ENCODE measurements around the gene C16orf78. TPM values are rescaled to one million over a fixed set of nuclear protein-coding genes. Genes with fewer than 3 reads are reported as not detected.

C16orf78 gene
- total RNA-seq, 2 donors from 2014 or later: not detected

- Mint-ChIP-seq H3K27ac (no peak overlapping the region), H3K36me3 (no peaks in the 10 kb centered on the region), H3K9me3 (no peaks in the 10 kb centered on the region)
- ATAC-seq (no peak), DNase-seq (ENCODE audit: low spot score in 2 of 2) (no peak)
Observed at GRCh38 chr16:49409121-49409520, 35.5 kb downstream of the C16orf78 start.

DNA sequence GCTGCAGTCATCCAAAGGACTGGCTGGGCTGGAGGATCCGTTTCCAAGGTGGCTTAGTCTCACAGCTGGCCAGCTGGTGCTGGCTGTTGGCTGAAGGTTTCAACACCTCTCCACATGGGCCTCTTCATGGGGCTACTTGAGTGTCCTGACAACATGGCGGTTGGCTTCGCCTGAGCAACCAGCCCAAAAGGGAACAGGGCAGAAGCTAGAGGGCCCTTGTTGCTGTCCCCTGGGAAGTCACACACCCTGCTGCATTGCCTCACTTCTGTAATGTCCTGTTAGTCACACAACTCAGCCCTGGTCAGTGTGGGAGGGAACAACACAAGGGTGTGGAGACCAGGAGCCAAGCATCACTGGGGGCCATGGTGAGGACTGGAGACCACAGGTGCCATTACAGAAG lies 36.6 kb downstream of the C16orf78 start:
- Mint-ChIP-seq H3K27ac (no peak overlapping the region), H3K36me3 (no peaks in the 10 kb centered on the region), H3K9me3 (no peaks in the 10 kb centered on the region)
- DNase-seq (ENCODE audit: low spot score in 2 of 2): no peak
- no peak for ATAC-seq

DNA sequence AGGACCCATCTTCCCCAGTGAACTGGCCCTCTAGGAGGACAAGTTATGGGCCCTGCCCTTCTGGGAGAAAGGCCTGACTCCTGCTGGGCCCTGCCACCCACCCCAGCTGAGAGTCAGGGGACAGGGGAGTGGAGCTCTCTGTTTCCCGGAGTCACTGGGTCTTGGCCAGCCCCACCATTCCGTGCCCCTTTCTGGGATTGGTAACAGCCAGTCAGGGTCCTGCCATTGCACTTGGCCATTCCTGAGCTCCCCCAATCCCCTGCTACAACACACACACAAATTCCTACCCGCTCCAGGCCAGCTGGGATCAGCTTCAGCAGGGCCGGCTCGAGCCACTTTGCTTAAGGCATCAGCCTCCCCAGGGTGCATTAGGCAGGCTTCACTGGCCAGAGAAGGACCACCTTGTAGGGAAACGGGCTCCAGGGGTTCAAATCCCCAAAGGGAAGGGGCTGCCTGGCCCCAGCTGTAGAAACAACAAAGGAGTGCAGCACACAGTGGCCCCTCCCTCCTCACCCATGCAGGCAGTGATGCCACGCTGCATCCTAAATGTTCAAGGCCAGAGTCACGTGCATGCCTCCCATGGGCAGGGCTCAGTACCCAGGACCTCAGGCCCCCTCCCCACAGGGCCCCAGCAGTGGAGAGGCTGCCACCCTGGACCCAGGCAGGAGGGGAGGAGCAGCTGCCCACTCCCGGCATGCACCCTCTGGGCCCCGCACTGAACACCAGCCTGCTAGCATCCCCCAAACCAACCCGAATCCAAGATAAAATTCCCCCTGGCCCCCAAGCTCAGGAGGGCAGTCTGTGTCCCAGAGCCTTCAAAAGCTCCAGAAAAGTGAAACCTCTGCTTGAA lies 37.7 kb downstream of the C16orf78 start:
- H3K27ac Mint-ChIP-seq: no peak overlapping the region
- DNase-seq (ENCODE audit: low spot score in 2 of 2): no peak
- H3K9me3 Mint-ChIP-seq: no peaks in the 10 kb centered on the region

DNA sequence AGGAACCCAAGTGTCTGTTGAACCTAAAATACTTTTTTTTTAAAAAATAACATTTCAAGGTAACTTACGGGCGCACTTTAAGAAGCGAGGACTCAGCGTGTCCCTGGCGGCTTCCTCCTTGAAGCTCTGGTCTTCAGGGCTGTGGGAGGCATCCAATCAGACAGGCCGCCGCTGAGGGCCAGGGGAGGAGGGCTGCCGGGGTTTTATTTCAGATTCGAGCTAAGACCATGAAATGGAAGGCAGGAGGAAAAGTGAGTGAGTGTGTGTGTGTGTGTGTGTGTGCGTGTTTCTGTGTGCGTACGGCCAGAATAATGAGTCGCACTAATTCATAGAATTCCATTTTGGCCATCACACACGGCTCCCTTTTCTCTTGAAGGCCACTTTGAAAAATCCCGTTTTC lies 41.1 kb downstream of the C16orf78 start:
- Mint-ChIP-seq H3K27ac (no peak overlapping the region), H3K36me3 (no peaks in the 10 kb centered on the region), H3K9me3 (no peaks in the 10 kb centered on the region)
- DNase-seq (ENCODE audit: low spot score in 2 of 2) (no peak), ATAC-seq (no peak)

More for the DNA sequence above, 37.7 kb downstream of the C16orf78 start:
- H3K36me3 Mint-ChIP-seq: no peaks in the 10 kb centered on the region
- ATAC-seq: no peak

GRCh38 chr16:49415083-49415482 lies 41.5 kb downstream of the C16orf78 start:
- peak overlapping the region; percentile 23 to 42 for H3K27ac Mint-ChIP-seq
- ATAC-seq (no peak), DNase-seq (ENCODE audit: low spot score in 2 of 2) (no peak)
- no peaks in the 10 kb centered on the region for H3K9me3 Mint-ChIP-seq
- H3K36me3 Mint-ChIP-seq: no peaks in the 10 kb centered on the region

- Mint-ChIP-seq H3K9me3 (no peaks in the 10 kb centered on the region), H3K27ac (no peak overlapping the region), H3K36me3 (no peaks in the 10 kb centered on the region)
- DNase-seq (ENCODE audit: low spot score in 2 of 2) (no peak), ATAC-seq (no peak)
Observed at GRCh38 chr16:49416001-49416675, 42.5 kb downstream of the C16orf78 start.

DNA sequence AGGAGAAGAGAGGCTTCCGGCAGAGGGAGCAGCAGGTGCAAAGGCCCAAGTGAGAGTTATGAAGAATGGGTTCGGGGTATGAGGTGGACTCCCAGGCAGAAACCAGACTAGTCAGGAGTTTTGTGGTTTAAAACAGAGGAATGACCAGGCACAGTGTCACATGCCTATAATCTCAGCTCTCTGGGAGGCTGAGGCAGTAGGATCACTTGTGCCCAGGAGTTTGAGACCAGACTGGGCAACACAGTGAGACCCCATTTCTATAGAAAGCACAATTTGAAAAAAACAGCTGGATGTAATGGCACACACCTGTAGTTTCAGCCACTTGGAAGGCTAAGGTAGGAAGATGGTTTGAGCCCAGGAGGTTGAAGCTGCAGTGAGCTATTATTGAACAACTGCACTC lies 43.8 kb downstream of the C16orf78 start:
- DNase-seq (ENCODE audit: low spot score in 2 of 2) (no peak), ATAC-seq (no peak)
- H3K9me3 Mint-ChIP-seq: no peaks in the 10 kb centered on the region
- no peak overlapping the region for H3K27ac Mint-ChIP-seq
- no peaks in the 10 kb centered on the region for H3K36me3 Mint-ChIP-seq

DNA sequence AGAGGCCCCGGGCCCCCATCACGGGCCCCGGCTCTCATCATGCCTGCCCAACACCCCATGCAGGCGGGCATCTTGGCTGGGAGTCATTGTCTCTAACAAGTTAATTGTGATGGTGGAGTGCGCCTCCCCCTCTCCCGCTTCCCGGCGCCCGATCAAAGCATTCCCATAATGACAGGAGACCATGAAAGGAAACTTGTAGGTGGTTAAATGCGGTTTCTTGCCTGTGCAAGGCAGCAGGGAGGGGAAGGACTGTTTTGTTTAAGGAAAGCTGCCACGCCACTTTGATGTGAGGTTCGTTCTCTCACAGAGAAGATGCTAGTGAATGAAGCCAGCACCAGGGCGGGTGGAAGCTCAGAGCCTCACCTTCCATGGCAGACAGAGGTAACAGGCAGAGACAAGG lies 45.4 kb downstream of the C16orf78 start:
- ATAC-seq (no peak), DNase-seq (ENCODE audit: low spot score in 2 of 2) (no peak)
- Mint-ChIP-seq H3K36me3 (no peaks in the 10 kb centered on the region), H3K27ac (no peak overlapping the region), H3K9me3 (no peaks in the 10 kb centered on the region)

DNA sequence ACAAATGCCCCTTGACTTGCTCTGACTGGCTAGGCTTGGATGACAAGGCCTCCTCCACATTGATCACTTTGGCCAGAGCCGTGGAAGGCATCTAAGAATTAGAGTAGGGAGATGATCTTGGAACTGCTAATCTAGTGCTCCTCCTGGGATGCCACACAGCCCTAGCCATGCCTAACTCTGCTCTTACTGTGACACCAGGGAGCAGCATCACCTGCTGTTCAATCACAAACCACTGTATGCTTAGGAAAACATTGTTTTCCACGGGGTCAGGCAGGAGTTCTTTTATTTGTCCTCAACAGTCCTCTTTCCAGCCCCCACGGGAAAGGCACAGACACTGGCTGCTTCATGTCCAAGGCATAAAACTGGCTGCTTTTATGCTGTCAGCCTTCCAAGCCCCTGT lies 46.3 kb downstream of the C16orf78 start:
- H3K27ac Mint-ChIP-seq: peak overlapping the region in 1 of 2 donors; percentile 6
- no peaks in the 10 kb centered on the region for H3K9me3 Mint-ChIP-seq
- H3K36me3 Mint-ChIP-seq: no peaks in the 10 kb centered on the region
- no peak for DNase-seq (ENCODE audit: low spot score in 2 of 2)
- no peak for ATAC-seq

- DNase-seq (ENCODE audit: low spot score in 2 of 2) (no peak), ATAC-seq (no peak)
- Mint-ChIP-seq H3K36me3 (no peaks in the 10 kb centered on the region), H3K9me3 (no peaks in the 10 kb centered on the region), H3K27ac (no peak overlapping the region)
Observed at GRCh38 chr16:49422896-49423295, 49.3 kb downstream of the C16orf78 start.

DNA sequence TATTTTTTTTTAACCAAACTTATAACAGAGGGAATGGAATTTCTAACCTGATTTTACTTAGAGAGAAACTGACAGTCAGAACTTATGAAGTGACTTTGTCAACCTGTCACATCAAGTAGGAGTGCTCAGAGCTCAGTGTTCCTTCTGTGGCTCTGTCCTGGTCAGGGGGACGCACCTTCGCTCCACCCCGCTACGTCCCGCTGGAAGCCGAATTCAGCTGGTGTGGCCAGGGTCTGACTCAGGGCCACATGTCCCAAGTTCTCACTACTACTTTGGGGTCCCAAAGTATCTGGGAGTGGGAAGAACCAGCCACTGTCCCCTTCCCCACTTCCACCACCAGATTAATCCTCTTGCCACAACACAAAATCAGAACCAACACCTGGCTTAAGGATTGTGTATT lies 51.4 kb downstream of the C16orf78 start:
- peaks cover 7 to 9% of the 10 kb centered on the region in 2 donors for H3K9me3 Mint-ChIP-seq
- peaks cover 7 to 13% of the 10 kb centered on the region in 2 donors for H3K36me3 Mint-ChIP-seq
- ATAC-seq: no peak
- no peak overlapping the region for H3K27ac Mint-ChIP-seq
- no peak for DNase-seq (ENCODE audit: low spot score in 2 of 2)

GRCh38 chr16:49427771-49428170 lies 54.2 kb downstream of the C16orf78 start:
- no peak overlapping the region for H3K27ac Mint-ChIP-seq
- ATAC-seq (no peak), DNase-seq (ENCODE audit: low spot score in 2 of 2) (no peak)
- H3K36me3 Mint-ChIP-seq: peaks cover 7 to 13% of the 10 kb centered on the region in 2 donors
- peaks cover 7 to 9% of the 10 kb centered on the region in 2 donors for H3K9me3 Mint-ChIP-seq

- peaks cover 7 to 13% of the 10 kb centered on the region in 2 donors for H3K36me3 Mint-ChIP-seq
- DNase-seq (ENCODE audit: low spot score in 2 of 2): no peak
- no peak overlapping the region for H3K27ac Mint-ChIP-seq
- ATAC-seq: no peak
- H3K9me3 Mint-ChIP-seq: peaks cover 7 to 9% of the 10 kb centered on the region in 2 donors
Observed at GRCh38 chr16:49428808-49429207, 55.2 kb downstream of the C16orf78 start.

DNA sequence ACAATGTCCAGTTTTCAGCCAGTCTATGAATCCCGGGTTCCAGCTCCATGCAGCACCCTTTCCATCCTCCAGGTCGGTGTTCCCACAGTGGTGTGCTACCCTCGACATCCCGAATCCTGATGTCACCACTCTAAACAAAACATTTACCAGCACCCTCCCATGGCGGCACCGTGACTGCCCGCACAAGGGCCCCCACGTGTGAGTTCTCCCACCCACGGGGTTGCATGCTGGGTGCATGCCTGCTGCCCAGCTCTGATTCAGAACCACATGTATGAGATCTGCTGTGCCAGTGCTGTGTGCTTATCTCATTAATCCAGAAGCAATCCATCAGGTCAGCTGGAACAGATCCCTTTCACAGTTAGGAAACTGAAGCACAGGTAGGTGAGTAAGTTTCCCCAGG lies 57.4 kb downstream of the C16orf78 start:
- Mint-ChIP-seq H3K36me3 (peaks cover 7 to 13% of the 10 kb centered on the region in 2 donors), H3K27ac (no peak overlapping the region), H3K9me3 (peaks cover 7 to 9% of the 10 kb centered on the region in 2 donors)
- ATAC-seq (no peak), DNase-seq (ENCODE audit: low spot score in 2 of 2) (no peak)

DNA sequence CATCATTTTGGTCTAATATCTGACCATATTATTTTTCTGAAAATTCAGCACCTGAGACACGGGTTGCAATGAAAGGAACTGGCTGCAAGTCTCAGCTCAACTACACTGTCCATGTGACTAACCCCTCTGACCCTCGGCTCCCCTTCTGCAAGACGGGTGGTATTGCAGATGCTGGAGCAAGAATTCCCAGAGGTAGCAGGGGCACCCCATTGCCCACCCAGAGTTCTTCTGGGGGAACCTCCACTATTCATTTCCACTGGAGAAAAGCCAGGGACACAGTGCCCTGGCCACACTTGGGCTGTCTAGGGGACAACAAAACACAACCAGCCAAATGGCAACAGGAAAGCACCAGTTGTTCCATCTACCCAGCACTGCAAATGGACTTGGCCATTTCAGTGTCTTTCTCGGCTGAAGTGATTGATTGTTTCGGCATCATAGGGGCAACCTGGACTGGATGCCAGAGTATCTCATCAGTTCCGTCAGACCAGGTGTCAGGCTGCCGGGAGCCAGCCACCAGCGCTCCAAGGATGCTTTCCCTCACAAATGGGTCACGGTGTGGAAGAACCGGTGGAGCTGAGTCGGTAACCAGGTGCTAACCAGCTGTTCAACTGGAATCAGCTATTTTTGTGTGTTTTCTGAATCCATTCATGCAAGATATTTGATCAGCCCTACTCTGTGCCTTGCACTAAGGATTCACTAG lies 58.1 kb downstream of the C16orf78 start:
- peaks cover 7 to 9% of the 10 kb centered on the region in 2 donors for H3K9me3 Mint-ChIP-seq
- H3K27ac Mint-ChIP-seq: no peak overlapping the region
- DNase-seq (ENCODE audit: low spot score in 2 of 2) (no peak), ATAC-seq (no peak)
- H3K36me3 Mint-ChIP-seq: peaks cover 7 to 13% of the 10 kb centered on the region in 2 donors

- no peak overlapping the region for H3K27ac Mint-ChIP-seq
- no peaks in the 10 kb centered on the region for H3K9me3 Mint-ChIP-seq
- no peaks in the 10 kb centered on the region for H3K36me3 Mint-ChIP-seq
- ATAC-seq: no peak
- DNase-seq (ENCODE audit: low spot score in 2 of 2): no peak
Observed at GRCh38 chr16:49434733-49435132, 61.1 kb downstream of the C16orf78 start.

DNA sequence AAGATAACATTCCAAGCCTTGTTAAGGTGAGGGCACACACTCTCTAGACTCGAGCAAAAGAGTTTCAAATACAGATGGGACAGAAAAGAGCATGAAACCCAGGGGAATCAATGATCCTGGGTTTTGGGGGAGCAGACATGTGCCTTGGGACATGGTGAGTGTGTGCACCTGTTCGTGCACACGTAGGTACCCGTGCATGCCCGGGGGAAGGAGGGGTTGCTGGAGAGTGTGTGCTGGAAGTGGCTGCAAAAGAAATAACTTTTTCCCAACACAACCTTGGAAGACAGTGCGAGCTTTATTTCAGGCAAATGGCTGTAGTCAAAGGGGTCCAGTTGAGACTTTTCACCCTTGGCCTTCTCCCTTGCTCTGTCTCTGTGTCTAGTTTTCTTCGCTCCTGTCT lies 62.6 kb downstream of the C16orf78 start:
- no peaks in the 10 kb centered on the region for H3K36me3 Mint-ChIP-seq
- no peak for ATAC-seq
- no peak for DNase-seq (ENCODE audit: low spot score in 2 of 2)
- H3K27ac Mint-ChIP-seq: no peak overlapping the region
- H3K9me3 Mint-ChIP-seq: no peaks in the 10 kb centered on the region

All from activated naive CD4-positive, alpha-beta T cell treated with anti-CD3 and anti-CD28 coated beads, Interleukin-2, amount 50 U/mL, for 72 hours (primary cell).